Peyer's patch (tissue), 4 donors: ENCODE measurements around the gene KRT8.
"Not testable (repeated sequence)": the region's sequence is repeated elsewhere in the genome, so short reads cannot be mapped to it uniquely, and the experiment has no call there.

ENCODE experiments used
- CTCF ChIP-seq, 6 experiments: fragments of 450-650 bp in 4 of 6; fragments of 200-600 bp in 2 of 6; sonication (generic) in 1 of 6; IDR thresholded peaks; one replicate each; pipeline ENCODE4 v1.5.1; 2017 to 2019; ENCODE audit warnings: antibody characterized with exemption in 6 of 6, mild to moderate bottlenecking in 3 of 6, moderate library complexity in 1 of 6
- POLR2A ChIP-seq, 2 donors: fragments of 450-650 bp; IDR thresholded peaks; one replicate each; pipeline ENCODE4 v1.5.1; 2017; ENCODE audit warnings: antibody characterized with exemption in 2 of 2, mild to moderate bottlenecking in 2 of 2, moderate library complexity in 2 of 2

- TF ChIP-seq CTCF, POLR2A (IDR thresholded peaks at IDR 0.05): not testable (repeated sequence)
These were observed 48.8 kb downstream of the KRT8 start for GRCh38 chr12:52856077-52856476.
